Tibial nerve (tissue), 4 donors: Measurements from ENCODE around the gene PSMG4. TPM values are rescaled to one million over a fixed set of nuclear protein-coding genes. Genes with fewer than 3 reads are reported as not detected.

Experiments
- DNase-seq, 2 donors: peaks; one replicate each; pipeline ENCODE4 v3.0.0-alpha.2; 2019; ENCODE audit warnings: low spot score in 2 of 2
- H3K27ac ChIP-seq, 4 donors: fragments of 200-600 bp; sonication (generic) in 3 of 4; one replicate each; pipeline ENCODE4 v1.5.1; 2017 to 2019; ENCODE audit warnings: mild to moderate bottlenecking in 1 of 4
- H3K27me3 ChIP-seq, 2 donors: fragments of 200-600 bp; sonication (generic) in 1 of 2; one replicate each; pipeline versions ENCODE4 v1.5.1 to v1.6.0; 2017 to 2019
- H3K36me3 ChIP-seq, 3 donors: fragments of 200-600 bp; sonication (generic); one replicate each; pipeline ENCODE4 v1.5.1; 2018 to 2019
- H3K4me1 ChIP-seq, 4 donors: fragments of 200-600 bp; sonication (generic) in 3 of 4; one replicate each; pipeline ENCODE4 v1.5.1; 2017 to 2019
- H3K4me3 ChIP-seq, 4 donors: fragments of 200-600 bp; sonication (generic) in 3 of 4; one replicate each; pipeline ENCODE4 v1.5.1; 2017 to 2019; ENCODE audit warnings: mild to moderate bottlenecking in 1 of 4, moderate library complexity in 1 of 4
- H3K9me3 ChIP-seq, 4 donors: fragments of 200-600 bp; sonication (generic) in 3 of 4; one replicate each; pipeline ENCODE4 v1.5.1; 2017 to 2019
- EP300 ChIP-seq, 2 donors: sonication (generic); formaldehyde crosslinking; IDR thresholded peaks; one replicate each; pipeline ENCODE4 v1.6.1; 2017; ENCODE audit warnings: antibody characterized with exemption in 2 of 2, mild to moderate bottlenecking in 1 of 2
- POLR2A ChIP-seq, 2 donors: fragments of 450-650 bp; IDR thresholded peaks; one replicate each; pipeline ENCODE4 v1.6.1; 2017; ENCODE audit warnings: antibody characterized with exemption in 2 of 2, mild to moderate bottlenecking in 2 of 2, moderate library complexity in 2 of 2
- WGBS, 2 donors: methylation state at CpG; one replicate each; pipeline ENCODE4 v1.1.5; 2018; 5-methylcytosine and 5-hydroxymethylcytosine counted together
- total RNA-seq, 4 donors: library from RNA; depleted of rRNA; stranded (reverse); fragments of >200 nt; gene quantifications; one replicate each; pipeline ENCODE4 v1.1.0, GENCODE V29; 2016
- TF ChIP-seq, protein P1 (sequence below), 5 experiments: fragments of 200-600 bp in 3 of 5; fragments of 450-650 bp in 2 of 5; sonication (generic) in 3 of 5; IDR thresholded peaks; one replicate each; pipeline ENCODE4 v1.5.1; 2016 to 2019; ENCODE audit warnings: antibody characterized with exemption in 5 of 5, mild to moderate bottlenecking in 3 of 5, moderate library complexity in 2 of 5

The PSMG4 gene
- total RNA-seq, 4 donors from 2014 or later, result 14.7 to 36.5 (median 31.8) TPM

DNA sequence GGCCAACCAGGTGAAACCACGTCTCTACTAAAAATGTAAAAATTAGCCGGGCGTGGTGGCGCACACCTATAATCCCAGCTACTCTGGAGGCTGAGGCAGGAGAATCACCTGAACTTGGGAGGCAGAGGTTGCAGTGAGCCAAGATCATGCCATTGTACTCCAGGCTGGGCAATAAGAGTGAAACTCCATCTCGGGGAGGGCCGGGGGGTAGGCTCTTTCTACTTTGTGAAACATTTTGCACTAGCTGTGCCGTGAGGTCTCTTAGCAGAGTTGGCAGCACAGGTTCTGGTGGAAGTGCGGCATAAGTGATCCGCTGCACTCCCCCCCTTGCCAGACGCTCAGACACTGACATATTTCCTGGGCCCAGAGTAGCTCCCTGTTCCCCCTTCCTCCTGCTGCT lies 24.5 kb downstream of the PSMG4 start:
- no peak overlapping the region for H3K4me3 ChIP-seq
- H3K4me1 ChIP-seq, result peaks cover 0 to 50% (median 4%) of the 10 kb centered on the region in 4 donors
- TF ChIP-seq POLR2A (IDR thresholded peaks at IDR 0.05), result no peak
- whole genome bisulfite sequencing, 2 donors, result 90 to 95% methylated on average over 10 of the region's 10 CpGs
- no peaks in the 10 kb centered on the region for H3K9me3 ChIP-seq
- H3K27ac ChIP-seq, result no peak overlapping the region
- no peaks in the 10 kb centered on the region for H3K27me3 ChIP-seq
- no peak for DNase-seq
- peaks cover 0 to 28% (median 0%) of the 10 kb centered on the region in 3 donors for H3K36me3 ChIP-seq

DNA sequence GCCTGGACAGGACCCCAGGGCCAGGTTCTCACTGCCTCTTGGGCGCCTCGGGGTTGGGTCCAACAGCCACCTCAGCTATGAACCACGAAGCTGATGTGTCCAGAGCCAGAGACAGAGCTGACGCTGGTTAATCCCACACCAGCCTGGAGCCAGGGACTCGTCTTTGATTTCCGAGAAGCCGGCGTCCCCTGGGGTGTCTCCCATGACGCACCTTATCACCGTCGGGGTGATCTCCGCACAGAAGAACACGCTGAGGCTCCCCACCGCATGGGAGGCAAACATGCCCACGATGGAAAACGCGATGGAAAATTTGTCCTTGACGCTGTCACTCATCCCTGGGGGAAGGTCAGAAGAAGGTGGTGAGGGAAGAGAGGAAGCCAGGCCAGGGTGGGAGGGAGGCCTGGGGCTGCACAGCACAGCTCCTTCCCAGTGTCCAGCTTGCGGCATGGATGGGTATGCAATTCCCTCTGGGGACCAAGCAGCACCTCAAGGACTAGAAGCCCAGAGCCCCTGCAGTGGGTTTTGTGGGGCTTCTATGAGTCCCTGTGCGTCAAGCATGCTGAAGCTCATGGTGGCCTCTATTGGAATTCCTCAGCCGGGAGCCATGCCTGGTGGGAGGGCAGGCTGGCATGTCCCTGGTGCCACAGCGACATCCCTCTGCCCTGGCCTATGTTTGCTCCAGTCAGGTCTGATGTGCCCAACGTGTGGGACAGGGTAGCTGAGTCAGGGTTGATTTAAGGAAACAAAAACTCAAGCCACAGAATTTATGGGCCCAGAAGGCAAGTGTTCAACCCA lies 25.1 kb downstream of the PSMG4 start:
- Histone ChIP-seq H3K9me3 (no peaks in the 10 kb centered on the region), H3K27me3 (no peaks in the 10 kb centered on the region), H3K36me3 (peaks cover 0 to 25% (median 0%) of the 10 kb centered on the region in 3 donors), H3K4me3 (no peak overlapping the region), H3K4me1 (peaks cover 0 to 50% (median 4%) of the 10 kb centered on the region in 4 donors), H3K27ac (peak overlapping the region in 1 of 4 donors; percentile 61)
- DNase-seq, result no peak
- TF ChIP-seq POLR2A (IDR thresholded peaks at IDR 0.05) (no peak), EP300 (IDR thresholded peaks at IDR 0.05) (no peak)
- TF ChIP-seq, protein P1, sequence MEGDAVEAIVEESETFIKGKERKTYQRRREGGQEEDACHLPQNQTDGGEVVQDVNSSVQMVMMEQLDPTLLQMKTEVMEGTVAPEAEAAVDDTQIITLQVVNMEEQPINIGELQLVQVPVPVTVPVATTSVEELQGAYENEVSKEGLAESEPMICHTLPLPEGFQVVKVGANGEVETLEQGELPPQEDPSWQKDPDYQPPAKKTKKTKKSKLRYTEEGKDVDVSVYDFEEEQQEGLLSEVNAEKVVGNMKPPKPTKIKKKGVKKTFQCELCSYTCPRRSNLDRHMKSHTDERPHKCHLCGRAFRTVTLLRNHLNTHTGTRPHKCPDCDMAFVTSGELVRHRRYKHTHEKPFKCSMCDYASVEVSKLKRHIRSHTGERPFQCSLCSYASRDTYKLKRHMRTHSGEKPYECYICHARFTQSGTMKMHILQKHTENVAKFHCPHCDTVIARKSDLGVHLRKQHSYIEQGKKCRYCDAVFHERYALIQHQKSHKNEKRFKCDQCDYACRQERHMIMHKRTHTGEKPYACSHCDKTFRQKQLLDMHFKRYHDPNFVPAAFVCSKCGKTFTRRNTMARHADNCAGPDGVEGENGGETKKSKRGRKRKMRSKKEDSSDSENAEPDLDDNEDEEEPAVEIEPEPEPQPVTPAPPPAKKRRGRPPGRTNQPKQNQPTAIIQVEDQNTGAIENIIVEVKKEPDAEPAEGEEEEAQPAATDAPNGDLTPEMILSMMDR (IDR thresholded peaks at IDR 0.05), result no peak
- 92 to 94% methylated on average over 22 to 23 of the region's 23 CpGs for WGBS, 2 donors

DNA sequence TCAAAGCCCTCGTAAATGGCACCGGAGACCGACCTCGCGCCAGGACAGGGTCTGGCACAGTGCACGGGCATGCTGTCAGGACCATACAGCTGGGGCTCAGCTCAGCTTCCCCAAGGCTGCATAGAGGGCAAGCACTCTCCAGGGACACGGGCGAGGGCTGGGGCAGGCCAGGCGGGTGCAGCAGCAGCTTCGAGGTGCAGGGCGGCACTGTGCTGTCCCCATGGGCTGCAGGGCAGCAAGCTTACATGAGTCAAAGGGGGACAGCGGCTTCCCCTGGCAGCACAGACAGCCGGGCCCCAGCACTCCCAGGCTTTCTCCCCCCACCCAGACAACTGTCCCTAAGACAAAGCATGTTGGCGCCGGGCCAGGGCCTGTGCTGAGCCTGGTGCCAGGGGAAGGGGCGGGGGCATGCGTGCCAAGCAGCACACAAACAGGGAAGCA lies 25.7 kb downstream of the PSMG4 start:
- no peak for DNase-seq
- Histone ChIP-seq H3K27ac (peak overlapping the region in 2 of 4 donors; percentile 24 to 61), H3K36me3 (peaks cover 0 to 25% (median 0%) of the 10 kb centered on the region in 3 donors), H3K9me3 (no peaks in the 10 kb centered on the region), H3K4me3 (peak overlapping the region in 1 of 4 donors; percentile 27), H3K27me3 (no peaks in the 10 kb centered on the region), H3K4me1 (peaks cover 0 to 49% (median 4%) of the 10 kb centered on the region in 4 donors)
- WGBS, 2 donors, result 77 to 93% methylated on average over 6 to 17 of the region's 17 CpGs
- TF ChIP-seq, protein P1 (IDR thresholded peaks at IDR 0.05), result no peak
- TF ChIP-seq EP300 (IDR thresholded peaks at IDR 0.05) (no peak), POLR2A (IDR thresholded peaks at IDR 0.05) (no peak)

DNA sequence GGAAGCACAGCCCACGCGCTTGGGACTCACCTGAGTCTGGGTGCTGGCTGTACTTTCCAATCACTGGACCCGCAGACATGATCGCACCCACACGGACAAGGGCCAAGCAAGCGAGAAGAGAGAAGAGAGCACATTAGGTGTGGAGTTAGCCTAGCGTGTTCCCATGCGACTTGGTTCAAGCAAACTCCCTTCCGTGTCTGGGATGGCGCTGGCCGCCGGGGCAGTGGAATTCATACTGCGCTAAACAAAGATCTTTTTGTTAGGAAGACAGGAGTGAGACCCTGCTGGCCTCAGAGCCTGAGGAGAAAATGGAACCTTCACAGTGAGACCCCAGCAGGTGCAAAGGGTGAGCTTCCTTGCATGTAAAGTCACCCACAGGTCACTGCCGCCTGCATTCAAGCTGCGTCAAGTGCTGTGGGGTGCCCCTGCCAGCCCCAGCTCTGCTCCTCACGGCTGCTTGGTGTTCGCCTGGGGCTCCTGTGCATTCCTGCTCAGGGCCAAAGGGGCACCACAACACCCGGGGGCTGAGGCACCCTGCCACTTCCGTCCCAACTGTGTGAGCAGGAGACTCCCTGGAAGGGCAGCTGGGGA lies 26.4 kb downstream of the PSMG4 start:
- TF ChIP-seq, protein P1 (IDR thresholded peaks at IDR 0.05), result no peak
- TF ChIP-seq POLR2A (IDR thresholded peaks at IDR 0.05), result no peak
- TF ChIP-seq EP300 (IDR thresholded peaks at IDR 0.05), result no peak
- WGBS, 2 donors, result 71 to 72% methylated on average over 17 to 19 of the region's 19 CpGs
- H3K4me1 ChIP-seq, result peaks cover 0 to 42% (median 4%) of the 10 kb centered on the region in 4 donors
- H3K27me3 ChIP-seq, result no peaks in the 10 kb centered on the region
- no peak for DNase-seq
- H3K36me3 ChIP-seq, result peaks cover 0 to 25% (median 0%) of the 10 kb centered on the region in 3 donors
- peak overlapping the region in 2 of 4 donors; percentile 24 to 61 for H3K27ac ChIP-seq
- peak overlapping the region in 1 of 4 donors; percentile 27 for H3K4me3 ChIP-seq
- no peaks in the 10 kb centered on the region for H3K9me3 ChIP-seq

DNA sequence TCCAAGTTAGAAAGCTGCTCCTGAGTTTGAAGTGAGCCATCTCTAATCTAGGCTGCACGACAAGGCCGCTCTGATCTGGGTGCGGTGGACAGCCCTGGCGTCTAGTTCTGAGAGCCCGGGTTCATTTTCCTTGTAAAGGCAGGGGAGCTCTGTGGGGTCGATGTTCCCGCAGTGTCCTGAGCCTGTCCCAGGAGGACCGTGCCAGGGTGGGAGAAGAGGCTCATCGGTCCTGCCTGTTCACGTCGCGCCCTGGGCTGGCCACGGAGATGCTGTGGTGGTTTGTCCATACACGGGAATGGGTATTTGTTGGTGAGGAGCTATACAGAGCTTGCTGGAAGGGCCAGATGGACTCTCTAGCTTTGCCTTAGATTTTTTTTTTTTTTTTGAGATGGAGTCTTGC lies 27.0 kb downstream of the PSMG4 start:
- DNase-seq, result no peak
- Histone ChIP-seq H3K27me3 (no peaks in the 10 kb centered on the region), H3K4me1 (peaks cover 0 to 42% (median 4%) of the 10 kb centered on the region in 4 donors), H3K27ac (no peak overlapping the region), H3K4me3 (no peak overlapping the region), H3K9me3 (no peaks in the 10 kb centered on the region), H3K36me3 (peaks cover 0 to 25% (median 0%) of the 10 kb centered on the region in 3 donors)
- TF ChIP-seq POLR2A (IDR thresholded peaks at IDR 0.05) (no peak), EP300 (IDR thresholded peaks at IDR 0.05) (no peak)
- TF ChIP-seq, protein P1 (IDR thresholded peaks at IDR 0.05), result no peak
- WGBS, 2 donors, result 83 to 89% methylated on average over 12 to 14 of the region's 14 CpGs
